ENCODE measurements around the gene MTARC2. TPM values are rescaled to one million over a fixed set of nuclear protein-coding genes. Genes with fewer than 3 reads are reported as not detected.

MTARC2 gene
- polyA plus RNA-seq, 1 experiment: 2.9 TPM

GRCh38 chr1:220828950-220829586 is 80.9 kb downstream of the MTARC2 start:
- CTCF ChIA-PET: interaction anchor here (0.9 to 2.0 kb wide), 3 partner anchors 19 to 375 kb away, joined by 3 to 7 read pairs (median 5); no protein-coding TSS in a partner anchor
- H3K4me3 ChIP-seq (ENCODE audit: low read depth, low read length): no peak overlapping the region
- no peak for DNase-seq (ENCODE audit: low read depth, low spot score)
- H3K27me3 ChIP-seq (ENCODE audit: control insufficient read depth, insufficient read depth, low read length): peaks cover 2% of the 10 kb centered on the region
- POLR2A ChIA-PET: interaction anchor here (2.1 kb wide), 1 partner anchor 10 kb away, joined by 8 read pairs; no protein-coding TSS in a partner anchor
- H3K27ac ChIP-seq (ENCODE audit: low read depth, low read length): no peak overlapping the region
- no peak for TF ChIP-seq CTCF (IDR thresholded peaks at IDR 0.05; ENCODE audit: low read depth, low read length)
- H3K9me3 ChIP-seq (ENCODE audit: control insufficient read depth, insufficient read depth, low read length): no peaks in the 10 kb centered on the region

- H3K27ac ChIP-seq (ENCODE audit: low read depth, low read length): no peak overlapping the region
- H3K9me3 ChIP-seq (ENCODE audit: control insufficient read depth, insufficient read depth, low read length): no peaks in the 10 kb centered on the region
- no peak for DNase-seq (ENCODE audit: low read depth, low spot score)
- ChIA-PET CTCF (no interaction called here), POLR2A (no interaction called here)
- peaks cover 2% of the 10 kb centered on the region for H3K27me3 ChIP-seq (ENCODE audit: control insufficient read depth, insufficient read depth, low read length)
- TF ChIP-seq CTCF (IDR thresholded peaks at IDR 0.05; ENCODE audit: low read depth, low read length): no peak
- H3K4me3 ChIP-seq (ENCODE audit: low read depth, low read length): no peak overlapping the region
Measured at GRCh38 chr1:220833436-220833835, 85.3 kb downstream of the MTARC2 start.

Other genes with a start within 250 kb of the MTARC2 start
- not detected in 2 replicates for gene MARK1, start 220.2 kb upstream of the MTARC2 start, polyA plus RNA-seq (2011; rRNA removed)
- 0.05 and 0.06 TPM in 2 replicates for gene C1orf115, start 58.0 kb upstream of the MTARC2 start, polyA plus RNA-seq (2011; rRNA removed)
- gene MTARC1, start 38.6 kb downstream of the MTARC2 start, polyA plus RNA-seq (2011; rRNA removed): 2.1 and 2.6 TPM in 2 replicates
- gene HLX, start 131.1 kb downstream of the MTARC2 start, polyA plus RNA-seq (2011; rRNA removed): 3.7 TPM in 2 replicates

All from AG04450 (cell line).